A549 (cell line): ENCODE results near the gene ELOVL2. TPM values are rescaled to one million over a fixed set of nuclear protein-coding genes. Genes with fewer than 3 reads are reported as not detected.

ENCODE experiments used
- ATAC-seq, 2 experiments: fragments of 200-7000 bp in 1 of 2; fragments of >200 bp in 1 of 2; cut with Nextera tagmentation in 1 of 2; cut with Tn5 transposase in 1 of 2; 3 replicates each; pipeline versions ENCODE4 v1.8.0 to v1.9.1; 2018 to 2020; ENCODE audit warnings: mild to moderate bottlenecking in 1 of 2, moderate library complexity in 1 of 2
- CTCF ChIA-PET: fragments of 300-600 bp; sonication (Branson Sonifier 250); formaldehyde crosslinking; extraction: SDS; loops from one replicate; lab custom pipeline; 2021; ENCODE audit warnings: antibody characterized with exemption, inconsistent platforms; lab: Yijun Ruan, JAX
- POLR2A ChIA-PET: fragments of 350-600 bp; formaldehyde crosslinking; extraction: SDS; loops from one replicate; lab custom pipeline; 2021; ENCODE audit warnings: antibody characterized with exemption, inconsistent platforms; lab: Yijun Ruan, JAX
- DNase-seq, 2 experiments: peaks; one replicate each; pipeline versions ENCODE4 v3.0.0 to v3.0.0-alpha.2; 2011 to 2016; ENCODE audit warnings: low read depth in 1 of 2, low spot score in 1 of 2
- FAIRE-seq: peaks from 2 replicates; lab custom pipeline; 2011; peaks lifted over from hg19 to GRCh38; lab: Jason Lieb, UNC
- H3K27ac ChIP-seq, 2 experiments: fragments of >200 bp; sonication (Bioruptor Twin); formaldehyde crosslinking; 3 replicates each; pipeline ENCODE4 v1.5.1; 2016 to 2017
- H3K4me1 ChIP-seq: fragments of >200 bp; sonication (Bioruptor Twin); formaldehyde crosslinking; 3 replicates; pipeline ENCODE4 v1.6.1; 2016
- H3K4me2 ChIP-seq: fragments of >200 bp; sonication (Bioruptor Twin); formaldehyde crosslinking; 3 replicates; pipeline ENCODE4 v1.6.1; 2016
- H3K4me3 ChIP-seq: fragments of >200 bp; sonication (Bioruptor Twin); formaldehyde crosslinking; 3 replicates; pipeline ENCODE4 v1.5.1; 2016
- H3K9me3 ChIP-seq: fragments of >200 bp; sonication (Bioruptor Twin); formaldehyde crosslinking; 3 replicates; pipeline ENCODE4 v1.6.1; 2016
- BHLHE40 ChIP-seq: IDR thresholded peaks from 2 replicates; pipeline ENCODE4 v1.6.1; 2012; ENCODE audit warnings: low read depth, low read length, inconsistent platforms
- CBX2 ChIP-seq: fragments of 200-600 bp; sonication (generic); IDR thresholded peaks from 2 replicates; pipeline ENCODE4 v1.6.1; 2016; ENCODE audit warnings: low read depth, mild to moderate bottlenecking, borderline replicate concordance
- CBX8 ChIP-seq: fragments of 200-600 bp; sonication (generic); IDR thresholded peaks from 2 replicates; pipeline ENCODE4 v1.6.1; 2016
- EHF ChIP-seq: fragments of 250-450 bp; sonication (Bioruptor Pico); IDR thresholded peaks from 2 replicates; pipeline ENCODE4 v1.5.0; 2020; ENCODE audit warnings: mild to moderate bottlenecking
- ELK1 ChIP-seq: fragments of 150-350 bp; IDR thresholded peaks from 2 replicates; pipeline ENCODE4 v1.6.1; 2014; ENCODE audit warnings: low read depth, mild to moderate bottlenecking, low read length
- ESRRA ChIP-seq: fragments of 150-350 bp; IDR thresholded peaks from 2 replicates; pipeline ENCODE4 v1.6.1; 2014; ENCODE audit warnings: mild to moderate bottlenecking, low read length, borderline replicate concordance
- FOXS1 ChIP-seq: fragments of 250-450 bp; sonication (Bioruptor Pico); IDR thresholded peaks from 2 replicates; pipeline ENCODE4 v1.5.0; 2020; ENCODE audit warnings: mild to moderate bottlenecking, moderate library complexity
- GATA3 ChIP-seq: IDR thresholded peaks from 2 replicates; pipeline ENCODE4 v1.6.1; 2012; ENCODE audit warnings: borderline replicate concordance
- HDAC2 ChIP-seq: fragments of 200-600 bp; sonication (generic); IDR thresholded peaks from 2 replicates; pipeline ENCODE4 v1.6.1; 2016
- HES2 ChIP-seq: fragments of >200 bp; sonication (Bioruptor Twin); formaldehyde crosslinking; IDR thresholded peaks from 2 replicates; pipeline ENCODE4 v1.6.1; 2016
- HOXA7 ChIP-seq: fragments of 250-450 bp; sonication (Bioruptor Pico); IDR thresholded peaks from 2 replicates; pipeline ENCODE4 v1.5.0; 2020; ENCODE audit warnings: mild to moderate bottlenecking, moderate library complexity
- HOXB13 ChIP-seq: fragments of 250-450 bp; sonication (Bioruptor Pico); IDR thresholded peaks from 2 replicates; pipeline ENCODE4 v1.5.0; 2020; ENCODE audit warnings: low read depth, mild to moderate bottlenecking, moderate library complexity
- HOXB5 ChIP-seq: fragments of 250-450 bp; sonication (Bioruptor Pico); IDR thresholded peaks from 2 replicates; pipeline ENCODE4 v1.5.0; 2020; ENCODE audit warnings: mild to moderate bottlenecking, moderate library complexity
- JUN ChIP-seq, 2 experiments: fragments of >200 bp; sonication (Bioruptor Twin); formaldehyde crosslinking; IDR thresholded peaks; 2 replicates in 1 of 2; 3 replicates in 1 of 2; pipeline ENCODE4 v1.6.1; 2016 to 2017
- JUNB ChIP-seq: fragments of >200 bp; sonication (Bioruptor Twin); formaldehyde crosslinking; IDR thresholded peaks from 2 replicates; pipeline ENCODE4 v1.6.1; 2016
- KDM1A ChIP-seq: fragments of 200-600 bp; sonication (generic); IDR thresholded peaks from 2 replicates; pipeline ENCODE4 v1.6.1; 2016; ENCODE audit warnings: low read depth, mild to moderate bottlenecking
- KDM5A ChIP-seq: fragments of 200-600 bp; sonication (generic); IDR thresholded peaks from 2 replicates; pipeline ENCODE4 v1.6.1; 2016; ENCODE audit warnings: antibody characterized with exemption, mild to moderate bottlenecking
- MAZ ChIP-seq: fragments of 150-350 bp; IDR thresholded peaks from 2 replicates; pipeline ENCODE4 v1.6.1; 2014; ENCODE audit warnings: antibody characterized with exemption, low read depth, low read length, borderline replicate concordance
- MYC ChIP-seq: IDR thresholded peaks from 2 replicates; pipeline ENCODE4 v1.6.1; 2012; ENCODE audit warnings: mild to moderate bottlenecking, inconsistent platforms, low read length, improper control_type of control experiment, borderline replicate concordance
- NPAS2 ChIP-seq: fragments of 250-450 bp; sonication (Bioruptor Pico); IDR thresholded peaks from 2 replicates; pipeline ENCODE4 v1.8.0; 2022; ENCODE audit warnings: mild to moderate bottlenecking, moderate library complexity, borderline replicate concordance
- RARB ChIP-seq: fragments of 250-450 bp; sonication (Bioruptor Pico); IDR thresholded peaks from 2 replicates; pipeline ENCODE4 v1.8.0; 2021; ENCODE audit warnings: mild to moderate bottlenecking, moderate library complexity
- RFX5 ChIP-seq: fragments of 450-650 bp; IDR thresholded peaks from 2 replicates; pipeline ENCODE4 v1.7.1; 2014; ENCODE audit warnings: antibody characterized with exemption, mild to moderate bottlenecking, moderate library complexity
- RNF2 ChIP-seq: fragments of 200-600 bp; sonication (generic); IDR thresholded peaks from 2 replicates; pipeline ENCODE4 v1.6.1; 2016; ENCODE audit warnings: low read depth, mild to moderate bottlenecking, antibody characterized with exemption, moderate library complexity, borderline replicate concordance
- TFCP2L1 ChIP-seq: fragments of 250-450 bp; sonication (Bioruptor Pico); IDR thresholded peaks from 2 replicates; pipeline ENCODE4 v1.5.0; 2021; ENCODE audit warnings: mild to moderate bottlenecking
- ZC3H11A ChIP-seq: fragments of 450-650 bp; IDR thresholded peaks from 2 replicates; pipeline ENCODE4 v1.6.1; 2014; ENCODE audit warnings: antibody characterized with exemption, mild to moderate bottlenecking
- ZNF302 ChIP-seq: fragments of 250-450 bp; sonication (Bioruptor Pico); IDR thresholded peaks from 2 replicates; pipeline ENCODE4 v1.9.0; 2021; ENCODE audit warnings: inconsistent platforms, mild to moderate bottlenecking, moderate library complexity
- ZSCAN20 ChIP-seq: fragments of 250-450 bp; sonication (Bioruptor Pico); IDR thresholded peaks from 2 replicates; pipeline ENCODE4 v1.8.0; 2022; ENCODE audit warnings: mild to moderate bottlenecking, moderate library complexity
- WGBS: methylation state at CpG from one replicate; pipeline ENCODE4 v1.1.6; 2017; ENCODE audit errors: missing lambda C conversion rate; 5-methylcytosine and 5-hydroxymethylcytosine counted together
- polyA plus RNA-seq, 4 experiments: library from polyadenylated mRNA; depleted of rRNA in 3 of 4; stranded (reverse); fragments of >200 nt; fragmentation: RNase III in 1 of 4; extraction: RNeasy Plus Mini Kit Qiagen cat#74134 plus additional on column Dnase treatment in 1 of 4; gene quantifications; 2 replicates in 3 of 4; 3 replicates in 1 of 4; pipeline ENCODE4 v1.2.3, GENCODE V29; 2011 to 2017
- TF ChIP-seq, protein P1 (sequence below): fragments of 450-650 bp; IDR thresholded peaks from 2 replicates; pipeline ENCODE4 v1.6.1; 2014; ENCODE audit warnings: antibody characterized with exemption

The ELOVL2 gene
- polyA plus RNA-seq, 2 of the 4 experiments (the other 2 are of a cell fraction), result 12.4 to 15.5 TPM

DNA sequence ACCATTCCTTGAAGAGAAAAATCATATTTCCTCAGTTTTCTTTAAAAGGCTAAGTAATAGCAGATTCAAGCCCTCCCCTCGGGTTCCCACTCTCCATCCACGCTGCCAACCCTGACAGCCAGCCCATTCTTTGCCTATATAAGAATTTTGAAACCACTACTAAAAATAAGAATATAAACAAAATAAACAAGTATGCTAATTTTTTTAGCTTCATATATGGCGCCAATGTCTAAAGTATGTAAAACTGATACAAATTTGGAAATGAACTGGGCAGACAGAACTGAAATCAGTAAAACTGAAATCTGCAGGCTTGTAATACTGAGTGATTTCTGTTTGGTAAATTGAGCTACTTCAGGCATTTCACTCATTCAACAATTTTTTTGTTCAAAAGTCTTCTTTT lies 19.0 kb downstream of the ELOVL2 start:
- Histone ChIP-seq H3K4me2 (no peak overlapping the region), H3K9me3 (no peaks in the 10 kb centered on the region), H3K4me3 (no peak overlapping the region), H3K4me1 (no peaks in the 10 kb centered on the region), H3K27ac (no peak overlapping the region)
- WGBS, result 94% methylated on average over 3 of the region's 3 CpGs
- FAIRE-seq, result no peak
- POLR2A ChIA-PET, result no interaction called here
- TF ChIP-seq RFX5 (no peak), CBX8 (no peak), JUN (IDR thresholded peaks at IDR 0.05) (no peak), BHLHE40 (no peak), HOXB13 (CRISPR knock-in tag) (no peak), FOXS1 (CRISPR knock-in tag) (no peak), KDM1A (no peak), KDM5A (no peak), ELK1 (no peak), ZNF302 (no peak), MAZ (no peak), EHF (CRISPR knock-in tag) (no peak), ESRRA (no peak), HES2 (no peak), HOXB5 (no peak)
- TF ChIP-seq, all 56 proteins: peak for 0
- DNase-seq (no peak), ATAC-seq (no peak)
- CTCF ChIA-PET, result no interaction called here

DNA sequence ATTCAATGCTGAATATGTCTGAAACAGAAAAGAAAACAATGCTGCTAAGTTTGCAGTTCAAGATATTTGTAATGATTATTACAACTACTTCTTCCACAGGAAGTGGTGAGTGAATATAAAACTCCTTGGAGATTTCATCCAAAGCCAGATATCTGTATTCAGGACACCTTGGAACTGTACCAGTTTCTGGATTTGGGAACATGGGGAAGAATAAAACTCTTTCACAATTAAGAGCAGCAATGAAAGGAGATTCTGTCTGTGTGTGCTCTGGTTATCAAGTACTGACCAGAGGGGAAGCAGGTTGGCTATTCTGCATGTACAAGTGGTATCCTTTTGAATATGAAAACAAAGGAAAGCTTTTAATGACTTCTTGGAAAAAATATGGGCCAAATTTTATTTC lies 21.1 kb downstream of the ELOVL2 start:
- no peak for TF ChIP-seq ZC3H11A
- no peak for TF ChIP-seq GATA3
- TF ChIP-seq RNF2, result no peak
- no peak for TF ChIP-seq TFCP2L1 (CRISPR knock-in tag)
- no peak for TF ChIP-seq MYC
- TF ChIP-seq JUN (IDR thresholded peaks at IDR 0.05), result no peak
- TF ChIP-seq JUNB, result no peak
- no peak for TF ChIP-seq RARB
- no peak for TF ChIP-seq NPAS2 (CRISPR knock-in tag)
- no peak for TF ChIP-seq HOXA7 (CRISPR knock-in tag)
- TF ChIP-seq, protein P1, sequence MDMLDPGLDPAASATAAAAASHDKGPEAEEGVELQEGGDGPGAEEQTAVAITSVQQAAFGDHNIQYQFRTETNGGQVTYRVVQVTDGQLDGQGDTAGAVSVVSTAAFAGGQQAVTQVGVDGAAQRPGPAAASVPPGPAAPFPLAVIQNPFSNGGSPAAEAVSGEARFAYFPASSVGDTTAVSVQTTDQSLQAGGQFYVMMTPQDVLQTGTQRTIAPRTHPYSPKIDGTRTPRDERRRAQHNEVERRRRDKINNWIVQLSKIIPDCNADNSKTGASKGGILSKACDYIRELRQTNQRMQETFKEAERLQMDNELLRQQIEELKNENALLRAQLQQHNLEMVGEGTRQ, result no peak
- no peak for TF ChIP-seq HOXB5
- no peak for TF ChIP-seq ZSCAN20 (CRISPR knock-in tag)
- TF ChIP-seq HDAC2, result no peak
- Histone ChIP-seq H3K9me3 (no peaks in the 10 kb centered on the region), H3K27ac (no peak overlapping the region), H3K4me1 (no peaks in the 10 kb centered on the region), H3K4me2 (no peak overlapping the region), H3K4me3 (no peak overlapping the region)
- ChIA-PET POLR2A (no interaction called here), CTCF (interaction anchor here (1.3 kb wide), 1 partner anchor 68 kb away, joined by 3 read pairs; no protein-coding TSS in a partner anchor)
- DNase-seq (no peak), ATAC-seq (no peak), FAIRE-seq (no peak)

- H3K4me3 ChIP-seq, result no peak overlapping the region
- CTCF ChIA-PET, result interaction anchor here (1.2 to 2.0 kb wide), 2 partner anchors 10 to 69 kb away, joined by 4 to 7 read pairs; no protein-coding TSS in a partner anchor
- no peak overlapping the region for H3K4me2 ChIP-seq
- WGBS, result 86% methylated on average over 7 of the region's 7 CpGs
- H3K9me3 ChIP-seq, result no peaks in the 10 kb centered on the region
- no peak for ATAC-seq
- no peak for DNase-seq
- no peaks in the 10 kb centered on the region for H3K4me1 ChIP-seq
- no peak overlapping the region for H3K27ac ChIP-seq
- FAIRE-seq, result no peak
- no peak for TF ChIP-seq KDM1A
- no peak for TF ChIP-seq HDAC2
- TF ChIP-seq NPAS2 (CRISPR knock-in tag), result no peak
- no peak for TF ChIP-seq CBX2
- TF ChIP-seq, all 56 proteins: peak for 0
- POLR2A ChIA-PET, result no interaction called here
Observed at GRCh38 chr6:11021714-11022113, 22.4 kb downstream of the ELOVL2 start.
